ENCODE results near the gene TMEM26.

DNA sequence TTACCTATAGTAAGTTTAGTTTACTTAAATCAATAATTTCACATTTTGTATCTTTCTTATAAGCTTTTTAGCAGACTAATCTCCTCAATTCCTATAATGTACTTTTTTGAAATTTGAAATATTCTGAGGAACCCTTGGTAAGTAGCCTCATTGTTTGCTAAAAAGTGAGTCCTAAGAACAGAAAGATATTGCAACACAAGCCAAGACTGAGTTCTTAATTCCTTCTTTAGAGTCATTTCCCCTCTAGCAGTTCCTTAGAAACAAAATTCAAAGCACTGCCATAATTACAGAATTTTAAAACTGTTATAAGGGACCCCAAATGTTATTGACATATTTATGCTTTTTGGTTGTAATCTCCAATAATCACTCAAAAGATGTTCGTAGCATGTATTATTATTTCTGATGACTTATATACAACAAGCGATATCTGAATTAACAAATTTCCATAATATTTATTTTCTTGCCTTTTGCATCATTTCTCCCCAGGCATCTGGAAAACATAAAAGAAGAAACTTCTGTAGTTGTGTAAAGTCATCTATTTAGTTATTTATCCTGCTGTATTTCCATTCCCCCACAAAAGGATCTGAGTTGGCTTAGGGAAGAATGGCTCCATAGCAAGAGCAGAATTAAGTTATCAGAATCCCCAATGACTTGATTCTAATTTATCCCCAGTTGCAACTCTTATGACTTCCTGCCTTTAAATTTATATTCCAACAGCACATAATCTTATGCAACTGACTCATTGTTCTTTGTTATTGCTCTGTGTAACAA, 67.8 kb downstream of the TMEM26 start:
- TF ChIP-seq POLR2A (IDR thresholded peaks at IDR 0.05; ENCODE audit: low read depth, low read length): no peak
- TF ChIP-seq TAF1 (IDR thresholded peaks at IDR 0.05; ENCODE audit: borderline replicate concordance, low read depth, low read length): no peak
- TF ChIP-seq POLR2AphosphoS5 (IDR thresholded peaks at IDR 0.05; ENCODE audit: low read depth, low read length): no peak
